ENCODE measurements around the gene MYL3. TPM values are rescaled to one million over a fixed set of nuclear protein-coding genes. Genes with fewer than 3 reads are reported as not detected.

The MYL3 gene
- 11.8 TPM for total RNA-seq

GRCh38 chr3:46863261-46863782 is at the start of gene MYL3:
Gene MYL3, minus strand, starts transcription at chr3:46863444. Its CDS starts 54 bp downstream, at chr3:46863390.

GRCh38 chr3:46877406-46878125 is 14.3 kb upstream of the MYL3 start, which contains the start of gene PTH1R:
Gene PTH1R, plus strand, starts transcription at chr3:46877721. Its CDS starts 5,839 bp downstream, at chr3:46883560.

Other genes with a start within 250 kb of the MYL3 start
- gene ALS2CL, start 169.8 kb downstream of the MYL3 start, total RNA-seq: 8.3 TPM
- 3.0 TPM for gene TMIE, start 162.1 kb downstream of the MYL3 start, total RNA-seq
- gene PRSS50, start 145.6 kb downstream of the MYL3 start, total RNA-seq: 1.2 TPM
- gene PTH1R, start 14.3 kb upstream of the MYL3 start, total RNA-seq: 14.7 TPM
- 30.2 TPM for gene CCDC12, start 113.3 kb upstream of the MYL3 start, total RNA-seq
- gene NBEAL2, start 116.2 kb upstream of the MYL3 start, total RNA-seq: 20.4 TPM